H1 (cell line): ENCODE data around the gene GFY. TPM values are rescaled to one million over a fixed set of nuclear protein-coding genes. Genes with fewer than 3 reads are reported as not detected.
"Not testable (repeated sequence)": the region's sequence is repeated elsewhere in the genome, so short reads cannot be mapped to it uniquely, and the experiment has no call there.

ENCODE experiments used
- CTCF ChIA-PET: fragments of 300-600 bp; sonication (Branson Sonifier 250); formaldehyde crosslinking; loops from one replicate; lab custom pipeline; 2021; ENCODE audit not compliant: partially characterized antibody; lab: Charles Lee
- POLR2A ChIA-PET: fragments of 300-600 bp; sonication (Branson Sonifier 250); formaldehyde crosslinking; loops from one replicate; lab custom pipeline; 2021; ENCODE audit warnings: inconsistent platforms; ENCODE audit not compliant: partially characterized antibody; lab: Charles Lee
- DNase-seq, 2 experiments: peaks; one replicate each; pipeline versions ENCODE4 v3.0.0 to v3.0.0-alpha.2; 2010 to 2022; ENCODE audit warnings: low spot score in 2 of 2, low read depth in 1 of 2, mixed read lengths in 1 of 2
- FAIRE-seq: peaks from 2 replicates; lab custom pipeline; 2011; peaks lifted over from hg19 to GRCh38; lab: Jason Lieb, UNC
- H2AFZ ChIP-seq: 2 replicates; pipeline ENCODE4 v1.8.1; 2012; ENCODE audit warnings: low read length, inconsistent platforms
- H2AK5ac ChIP-seq: 2 replicates; pipeline ENCODE4 v1.6.1; 2013; ENCODE audit warnings: low read depth, low read length
- H2BK120ac ChIP-seq: replicated peaks from 2 replicates; pipeline ENCODE3; 2013; ENCODE audit warnings: low read depth, low read length, inconsistent platforms
- H2BK12ac ChIP-seq: 2 replicates; pipeline ENCODE4 v1.6.1; 2013; ENCODE audit warnings: low read depth, low read length
- H2BK15ac ChIP-seq: 2 replicates; pipeline ENCODE4 v1.6.1; 2013; ENCODE audit warnings: low read length
- H2BK20ac ChIP-seq: 2 replicates; pipeline ENCODE4 v1.6.1; 2013; ENCODE audit warnings: low read length
- H2BK5ac ChIP-seq: 2 replicates; pipeline ENCODE4 v1.6.1; 2013; ENCODE audit warnings: low read depth, low read length
- H3K14ac ChIP-seq: 2 replicates; pipeline ENCODE4 v1.6.1; 2013; ENCODE audit warnings: inconsistent platforms; ENCODE audit not compliant: insufficient read length
- H3K18ac ChIP-seq: 2 replicates; pipeline ENCODE4 v1.6.1; 2013; ENCODE audit warnings: low read length; ENCODE audit errors: extremely low read depth
- H3K23ac ChIP-seq: 2 replicates; pipeline ENCODE4 v1.6.1; 2013; ENCODE audit warnings: inconsistent platforms; ENCODE audit not compliant: insufficient read length
- H3K23me2 ChIP-seq: 2 replicates; pipeline ENCODE4 v1.6.1; 2013; ENCODE audit warnings: low read depth, low read length
- H3K27ac ChIP-seq: 2 replicates; pipeline ENCODE4 v1.6.1; 2011; ENCODE audit warnings: low read depth, low read length, inconsistent platforms
- H3K27me3 ChIP-seq, 4 experiments: replicated peaks in 1 of 4; 1 replicate in 1 of 4; 2 replicates in 3 of 4; pipeline versions ENCODE4 v1.6.1 to v1.8.1; 2011 to 2013; ENCODE audit warnings: low read length in 3 of 4, mild to moderate bottlenecking in 3 of 4, inconsistent platforms in 2 of 4, mixed read lengths in 2 of 4, moderate library complexity in 1 of 4; ENCODE audit not compliant: control insufficient read depth in 3 of 4, insufficient read depth in 3 of 4; ENCODE audit errors: extremely low read depth in 1 of 4
- H3K36me3 ChIP-seq, 4 experiments: 2 replicates each; pipeline versions ENCODE4 v1.6.1 to v1.8.1; 2011 to 2013; ENCODE audit warnings: mild to moderate bottlenecking in 4 of 4, low read length in 3 of 4, moderate library complexity in 2 of 4, control low read depth in 1 of 4, inconsistent platforms in 1 of 4; ENCODE audit not compliant: insufficient read depth in 4 of 4, control insufficient read depth in 2 of 4
- H3K4ac ChIP-seq: replicated peaks from 2 replicates; pipeline ENCODE3; 2013; ENCODE audit warnings: low read length, low read depth, mixed read lengths, inconsistent platforms; ENCODE audit not compliant: insufficient read length
- H3K4me1 ChIP-seq, 4 experiments: replicated peaks in 1 of 4; 1 replicate in 1 of 4; 2 replicates in 3 of 4; pipeline versions ENCODE4 v1.6.1 to v1.8.1; 2011 to 2013; ENCODE audit warnings: low read length in 3 of 4, inconsistent platforms in 2 of 4, mixed read lengths in 1 of 4; ENCODE audit not compliant: insufficient read depth in 4 of 4, control insufficient read depth in 3 of 4
- H3K4me2 ChIP-seq, 2 experiments: 2 replicates each; pipeline versions ENCODE4 v1.6.1 to v1.8.1; 2011 to 2013; ENCODE audit warnings: low read depth in 2 of 2, low read length in 2 of 2, control low read depth in 1 of 2, inconsistent platforms in 1 of 2, mild to moderate bottlenecking in 1 of 2; ENCODE audit not compliant: insufficient read depth in 1 of 2
- H3K4me3 ChIP-seq, 4 experiments: fragments of 200-600, 300-600 bp in 1 of 4; sonication (generic), shearing (Covaris generic), sonication (Bioruptor Twin) in 1 of 4; 2 replicates each; pipeline versions ENCODE4 v1.5.1 to v1.8.1; 2011 to 2016; ENCODE audit warnings: low read length in 4 of 4, low read depth in 3 of 4, control low read depth in 2 of 4, inconsistent platforms in 2 of 4, mild to moderate bottlenecking in 2 of 4, mixed read lengths in 1 of 4, moderate library complexity in 1 of 4; ENCODE audit not compliant: insufficient read depth in 2 of 4; ENCODE audit errors: extremely low read depth in 1 of 4
- H3K56ac ChIP-seq: replicated peaks from 2 replicates; pipeline ENCODE3; 2013; ENCODE audit warnings: low read depth, mild to moderate bottlenecking, mixed read lengths, low read length, inconsistent platforms; ENCODE audit not compliant: insufficient read length
- H3K79me1 ChIP-seq: 2 replicates; pipeline ENCODE4 v1.6.1; 2013; ENCODE audit warnings: low read depth, low read length, control low read depth
- H3K79me2 ChIP-seq, 2 experiments: 2 replicates each; pipeline versions ENCODE4 v1.6.1 to v1.8.1; 2012 to 2013; ENCODE audit warnings: low read length in 2 of 2, mild to moderate bottlenecking in 2 of 2, inconsistent platforms in 1 of 2; ENCODE audit not compliant: insufficient read depth in 2 of 2, control insufficient read depth in 1 of 2
- H3K9ac ChIP-seq, 4 experiments: replicated peaks in 1 of 4; 1 replicate in 1 of 4; 2 replicates in 3 of 4; pipeline versions ENCODE4 v1.6.1 to v1.8.1; 2011 to 2013; ENCODE audit warnings: low read depth in 3 of 4, low read length in 3 of 4, control low read depth in 2 of 4, mild to moderate bottlenecking in 2 of 4, moderate library complexity in 2 of 4, inconsistent platforms in 1 of 4; ENCODE audit errors: extremely low read depth in 1 of 4
- H3K9me3 ChIP-seq, 2 experiments: 2 replicates each; pipeline versions ENCODE4 v1.6.1 to v1.8.1; 2012 to 2013; ENCODE audit warnings: mild to moderate bottlenecking in 2 of 2, moderate library complexity in 2 of 2, control low read depth in 1 of 2, inconsistent platforms in 1 of 2, low read depth in 1 of 2, low read length in 1 of 2, mixed read lengths in 1 of 2; ENCODE audit not compliant: insufficient read depth in 2 of 2
- H4K20me1 ChIP-seq, 2 experiments: replicated peaks in 1 of 2; 2 replicates each; pipeline versions ENCODE3 to v1.8.1; 2011 to 2013; ENCODE audit warnings: inconsistent platforms in 2 of 2, low read length in 2 of 2, mild to moderate bottlenecking in 1 of 2; ENCODE audit not compliant: insufficient read depth in 2 of 2, control insufficient read depth in 1 of 2
- H4K5ac ChIP-seq: 2 replicates; pipeline ENCODE4 v1.6.1; 2013; ENCODE audit warnings: low read length, low read depth, mixed read lengths, inconsistent platforms; ENCODE audit not compliant: insufficient read length
- H4K8ac ChIP-seq: 2 replicates; pipeline ENCODE4 v1.8.0; 2013; ENCODE audit warnings: mild to moderate bottlenecking, moderate library complexity, low read length, inconsistent platforms; ENCODE audit not compliant: insufficient read depth; ENCODE audit errors: extremely low read depth
- H4K91ac ChIP-seq: replicated peaks from 2 replicates; pipeline ENCODE3; 2013; ENCODE audit warnings: low read length, mixed read lengths, inconsistent platforms; ENCODE audit not compliant: insufficient read length
- JUND ChIP-seq: IDR thresholded peaks from 2 replicates; pipeline ENCODE4 v1.6.1; 2011; ENCODE audit warnings: mild to moderate bottlenecking, improper control_type of control experiment, low read length
- YY1 ChIP-seq: IDR thresholded peaks from 2 replicates; pipeline ENCODE4 v1.6.1; 2011; ENCODE audit warnings: low read depth, mild to moderate bottlenecking, low read length
- WGBS, 2 experiments: shearing (Covaris generic) in 1 of 2; methylation state at CpG; one replicate each; pipeline versions ENCODE4 v1.1.6 to v1.1.7; 2013 to 2015; ENCODE audit warnings: low lambda C conversion rate in 2 of 2, mixed read lengths in 2 of 2, inconsistent platforms in 1 of 2, low coverage in 1 of 2, missing lambda C conversion rate in 1 of 2; ENCODE audit not compliant: insufficient replicate concordance in 2 of 2, insufficient coverage in 1 of 2, insufficient read length in 1 of 2; ENCODE audit errors: extremely low coverage in 1 of 2, missing lambda C conversion rate in 1 of 2; 5-methylcytosine and 5-hydroxymethylcytosine counted together
- polyA plus RNA-seq, 7 experiments: library from polyadenylated mRNA; depleted of rRNA in 3 of 7; stranded (reverse) in 5 of 7; unstranded in 2 of 7; fragments of >200 nt in 5 of 7; fragments of 200-250 nt in 2 of 7; gene quantifications; 1 replicate in 5 of 7; 2 replicates in 1 of 7; 4 replicates in 1 of 7; pipeline versions ENCODE4 v1.2.1 to v1.2.3, GENCODE V29; 2011 to 2013; ENCODE audit warnings: missing spikeins in 2 of 7, mixed read lengths in 2 of 7
- total RNA-seq: library from RNA; stranded (reverse); fragmentation: NEBNext Ultra II Directional; extraction: Animal tissue kit (Norgen Biotek cat#: 25700); gene quantifications from 2 replicates; pipeline ENCODE4 v1.2.1, GENCODE V29; 2021
- TF ChIP-seq, protein P1 (sequence below), 3 experiments: IDR thresholded peaks; 1 replicate in 2 of 3; 2 replicates in 1 of 3; pipeline versions ENCODE4 v1.5.1 to v1.6.1; 2011; ENCODE audit warnings: low read length in 3 of 3, mild to moderate bottlenecking in 3 of 3, inconsistent platforms in 2 of 3, low read depth in 1 of 3, moderate library complexity in 1 of 3; ENCODE audit not compliant: insufficient read depth in 1 of 3; ENCODE audit errors: control extremely low read depth in 1 of 3

The GFY gene
- total and polyA plus RNA-seq, 2 of the 8 experiments (the other 6 are each of a cell fraction or from before 2014, with no cell fraction given): 0.68 to 0.93 TPM

- TF ChIP-seq, protein P1, sequence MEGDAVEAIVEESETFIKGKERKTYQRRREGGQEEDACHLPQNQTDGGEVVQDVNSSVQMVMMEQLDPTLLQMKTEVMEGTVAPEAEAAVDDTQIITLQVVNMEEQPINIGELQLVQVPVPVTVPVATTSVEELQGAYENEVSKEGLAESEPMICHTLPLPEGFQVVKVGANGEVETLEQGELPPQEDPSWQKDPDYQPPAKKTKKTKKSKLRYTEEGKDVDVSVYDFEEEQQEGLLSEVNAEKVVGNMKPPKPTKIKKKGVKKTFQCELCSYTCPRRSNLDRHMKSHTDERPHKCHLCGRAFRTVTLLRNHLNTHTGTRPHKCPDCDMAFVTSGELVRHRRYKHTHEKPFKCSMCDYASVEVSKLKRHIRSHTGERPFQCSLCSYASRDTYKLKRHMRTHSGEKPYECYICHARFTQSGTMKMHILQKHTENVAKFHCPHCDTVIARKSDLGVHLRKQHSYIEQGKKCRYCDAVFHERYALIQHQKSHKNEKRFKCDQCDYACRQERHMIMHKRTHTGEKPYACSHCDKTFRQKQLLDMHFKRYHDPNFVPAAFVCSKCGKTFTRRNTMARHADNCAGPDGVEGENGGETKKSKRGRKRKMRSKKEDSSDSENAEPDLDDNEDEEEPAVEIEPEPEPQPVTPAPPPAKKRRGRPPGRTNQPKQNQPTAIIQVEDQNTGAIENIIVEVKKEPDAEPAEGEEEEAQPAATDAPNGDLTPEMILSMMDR (IDR thresholded peaks at IDR 0.05; ENCODE audit: control extremely low read depth in 1 of 3, insufficient read depth in 1 of 3, low read depth in 1 of 3, low read length in 3 of 3): peak in 1 of 3 experiments; percentile 16; a peak in 1 of 4 replicates
- TF ChIP-seq YY1 (no peak), JUND (no peak)
Observed at GRCh38 chr19:49459388-49459787, 34.2 kb downstream of the GFY start (continued).

- H3K27me3 ChIP-seq, H4K5ac ChIP-seq, H2AK5ac ChIP-seq, H4K91ac ChIP-seq, H2BK15ac ChIP-seq, H3K18ac ChIP-seq, FAIRE-seq, H3K4me2 ChIP-seq, H3K4me1 ChIP-seq, H3K23me2 ChIP-seq, H3K14ac ChIP-seq, H3K27ac ChIP-seq, H2BK120ac ChIP-seq, H3K79me2 ChIP-seq, POLR2A ChIA-PET, H4K8ac ChIP-seq, H3K9ac ChIP-seq, H3K23ac ChIP-seq, H3K4me3 ChIP-seq, H2BK20ac ChIP-seq, H3K79me1 ChIP-seq, H3K56ac ChIP-seq, H3K9me3 ChIP-seq, H4K20me1 ChIP-seq, H2BK12ac ChIP-seq, H3K4ac ChIP-seq, DNase-seq, H2AFZ ChIP-seq, H2BK5ac ChIP-seq: not testable (repeated sequence)
- peaks cover 0 to 12% (median 4%) of the 10 kb centered on the region in 4 experiments; a peak in 4 of 8 replicates for H3K36me3 ChIP-seq
- no CpG with 5 or more reads among the region's 1 CpG for WGBS, 2 experiments
- CTCF ChIA-PET: interaction anchor here (4.8 kb wide), 1 partner anchor 11 kb away, joined by 28 read pairs; the partner anchor contains the start of gene FLT3LG
Observed at GRCh38 chr19:49461130-49461529, 35.9 kb downstream of the GFY start.
